Stimulated activated memory B cell treated with anti-CD40 and anti-IgM and Interleukin-4, amounts not matched to agents 10 μg/mL and 1 μg/mL and 100 μg/mL, for 72 hours (primary cell): Measurements from ENCODE around the gene ORC6.
A peak's percentile ranks its signal among the peaks of the same experiment; 100 is the strongest.

ENCODE experiments used
- ATAC-seq: fragments of 150-1000 bp; cut with Tn5 transposase; 2 replicates; pipeline ENCODE4 v1.10.0; 2021
- H3K27ac Mint-ChIP-seq: one replicate; pipeline ENCODE4 v1.8.0; 2022; ENCODE audit warnings: mild to moderate bottlenecking, mixed read lengths
- H3K27me3 Mint-ChIP-seq: one replicate; pipeline ENCODE4 v1.8.0; 2022; ENCODE audit warnings: mixed read lengths
- H3K36me3 Mint-ChIP-seq: one replicate; pipeline ENCODE4 v1.8.0; 2022; ENCODE audit warnings: mixed read lengths
- H3K4me1 Mint-ChIP-seq: one replicate; pipeline ENCODE4 v1.8.0; 2022; ENCODE audit warnings: mixed read lengths
- H3K4me3 Mint-ChIP-seq: one replicate; pipeline ENCODE4 v1.8.0; 2022; ENCODE audit warnings: mild to moderate bottlenecking, moderate library complexity, mixed read lengths
- H3K9me3 Mint-ChIP-seq: one replicate; pipeline ENCODE4 v1.8.0; 2022; ENCODE audit warnings: mixed read lengths

Gene ORC6

DNA sequence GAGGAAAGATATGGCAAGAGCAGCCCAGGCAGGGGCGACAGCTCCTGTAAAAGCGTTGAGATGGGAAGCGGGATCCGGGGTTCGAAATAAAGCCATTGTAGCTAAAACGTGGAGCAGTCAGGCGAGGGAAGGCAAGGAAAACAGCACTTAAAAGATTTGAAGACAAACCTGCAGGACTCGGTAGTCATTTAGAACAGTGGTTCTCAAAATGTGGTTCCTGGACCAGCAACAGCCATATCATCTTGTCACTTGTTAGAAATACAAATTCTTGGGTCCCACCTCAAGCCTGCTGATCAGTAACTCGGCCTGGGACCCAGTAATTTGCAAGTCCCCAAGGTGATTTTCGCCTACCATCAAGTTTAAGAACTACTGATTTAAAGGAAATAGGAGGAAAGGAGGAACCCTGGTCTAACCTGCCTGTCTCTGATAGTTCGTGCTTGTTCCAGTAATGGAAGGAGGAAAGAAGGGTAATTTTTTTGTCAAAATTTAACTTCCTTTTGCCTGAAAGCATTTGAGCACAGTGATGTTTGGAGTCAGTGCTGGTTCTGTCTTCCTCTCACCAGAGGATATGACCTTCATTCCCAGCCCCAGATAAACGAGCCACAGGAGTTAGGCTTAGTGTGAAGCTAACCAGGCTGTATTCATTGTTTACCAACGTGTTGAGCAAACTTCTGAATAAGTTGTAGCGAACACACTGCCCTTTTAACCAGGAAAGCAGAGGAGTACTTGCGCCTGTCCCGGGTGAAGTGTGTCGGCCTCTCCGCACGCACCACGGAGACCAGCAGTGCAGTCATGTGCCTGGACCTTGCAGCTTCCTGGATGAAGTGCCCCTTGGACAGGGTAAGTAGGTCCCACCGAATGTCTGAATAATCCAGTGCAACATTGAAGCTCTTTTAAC, 1.1 kb downstream of the ORC6 start:
- no peaks in the 10 kb centered on the region for H3K27me3 Mint-ChIP-seq
- no peak overlapping the region for H3K4me3 Mint-ChIP-seq
- H3K27ac Mint-ChIP-seq: no peak overlapping the region
- peaks cover 10% of the 10 kb centered on the region for H3K36me3 Mint-ChIP-seq
- ATAC-seq: no peak
- no peaks in the 10 kb centered on the region for H3K9me3 Mint-ChIP-seq
- peaks cover 43% of the 10 kb centered on the region for H3K4me1 Mint-ChIP-seq

DNA sequence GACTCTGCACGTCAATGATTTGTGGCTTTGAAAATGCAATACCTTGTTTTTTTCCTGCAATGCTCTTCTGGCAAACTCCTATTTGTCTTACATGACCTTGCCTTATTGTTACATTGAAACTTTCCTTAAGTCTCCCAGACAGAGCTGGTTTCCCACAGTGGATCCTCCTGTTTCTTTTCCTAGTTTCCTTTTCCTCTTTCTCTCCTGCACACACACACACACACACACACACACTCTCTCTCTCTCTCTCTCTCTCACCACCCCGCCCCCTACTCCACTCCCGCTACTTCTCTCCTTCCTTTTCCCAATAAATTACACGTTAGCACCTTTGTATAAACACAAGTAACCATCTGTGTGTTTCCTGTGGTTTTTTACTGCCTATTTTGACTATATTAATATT, 2.3 kb downstream of the ORC6 start:
- no peak for ATAC-seq
- no peaks in the 10 kb centered on the region for H3K9me3 Mint-ChIP-seq
- peaks cover 21% of the 10 kb centered on the region for H3K36me3 Mint-ChIP-seq
- no peak overlapping the region for H3K4me3 Mint-ChIP-seq
- no peaks in the 10 kb centered on the region for H3K27me3 Mint-ChIP-seq
- H3K4me1 Mint-ChIP-seq: peaks cover 33% of the 10 kb centered on the region
- no peak overlapping the region for H3K27ac Mint-ChIP-seq

DNA sequence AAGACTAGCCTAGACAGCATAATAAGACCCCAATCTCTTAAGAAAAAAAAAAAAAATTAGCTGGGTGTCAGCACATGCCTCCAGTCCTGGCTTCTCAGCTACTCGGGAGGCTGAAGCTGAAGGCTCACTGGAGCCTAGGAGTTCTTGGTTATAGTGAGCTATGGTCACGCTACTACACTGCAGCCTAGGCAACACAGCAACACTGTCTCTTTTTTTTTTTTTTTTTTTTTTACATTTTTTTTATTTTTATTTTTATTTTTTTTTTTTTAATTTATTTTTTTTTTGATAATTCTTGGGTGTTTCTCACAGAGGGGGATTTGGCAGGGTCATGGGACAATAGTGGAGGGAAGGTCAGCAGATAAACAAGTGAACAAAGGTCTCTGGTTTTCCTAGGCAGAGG, 4.1 kb downstream of the ORC6 start:
- Mint-ChIP-seq H3K36me3 (peaks cover 31% of the 10 kb centered on the region), H3K27ac (no peak overlapping the region), H3K4me1 (peaks cover 19% of the 10 kb centered on the region), H3K4me3 (no peak overlapping the region), H3K9me3 (no peaks in the 10 kb centered on the region), H3K27me3 (no peaks in the 10 kb centered on the region)
- ATAC-seq: no peak

DNA sequence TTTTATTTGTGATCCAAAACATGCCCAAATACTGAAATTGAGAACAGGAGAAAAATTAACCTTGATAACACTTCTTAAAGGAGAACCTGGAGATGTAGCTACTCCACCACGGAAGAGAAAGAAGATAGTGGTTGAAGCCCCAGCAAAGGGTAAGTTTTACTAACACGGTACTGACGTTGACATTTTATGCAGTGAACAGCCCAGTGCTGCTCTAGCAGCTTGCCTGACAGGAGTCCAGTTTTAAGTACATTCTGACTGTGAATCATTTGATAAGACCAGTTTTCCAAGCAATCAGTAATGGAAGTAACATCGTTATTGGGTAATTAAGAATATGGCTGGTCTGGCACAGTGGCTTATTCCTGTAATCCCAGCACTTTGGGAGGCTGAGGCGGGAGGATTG, 6.5 kb downstream of the ORC6 start:
- H3K27ac Mint-ChIP-seq: no peak overlapping the region
- peaks cover 35% of the 10 kb centered on the region for H3K36me3 Mint-ChIP-seq
- no peak for ATAC-seq
- H3K9me3 Mint-ChIP-seq: no peaks in the 10 kb centered on the region
- H3K4me1 Mint-ChIP-seq: peaks cover 16% of the 10 kb centered on the region
- H3K4me3 Mint-ChIP-seq: no peak overlapping the region
- H3K27me3 Mint-ChIP-seq: no peaks in the 10 kb centered on the region

DNA sequence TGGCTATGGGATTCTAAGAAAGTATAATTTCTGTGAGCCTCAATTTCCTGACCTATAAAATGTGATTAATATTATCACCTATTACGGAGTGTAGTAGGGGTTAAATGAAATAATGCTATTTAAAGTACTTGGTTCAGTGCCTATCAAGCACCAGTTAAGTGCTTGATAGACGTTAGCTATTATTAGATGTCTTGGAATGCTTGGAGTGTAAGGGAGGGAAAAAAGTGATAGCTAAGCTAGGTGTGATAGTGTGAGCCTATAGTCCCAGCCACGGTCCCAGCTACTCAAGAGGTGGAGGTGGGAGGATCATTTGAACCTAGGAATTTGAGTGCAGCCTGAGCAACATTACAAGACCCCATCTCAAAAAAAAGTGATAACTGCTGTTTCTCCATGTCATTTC, 7.5 kb downstream of the ORC6 start:
- Mint-ChIP-seq H3K27me3 (no peaks in the 10 kb centered on the region), H3K4me1 (peaks cover 6% of the 10 kb centered on the region)

DNA sequence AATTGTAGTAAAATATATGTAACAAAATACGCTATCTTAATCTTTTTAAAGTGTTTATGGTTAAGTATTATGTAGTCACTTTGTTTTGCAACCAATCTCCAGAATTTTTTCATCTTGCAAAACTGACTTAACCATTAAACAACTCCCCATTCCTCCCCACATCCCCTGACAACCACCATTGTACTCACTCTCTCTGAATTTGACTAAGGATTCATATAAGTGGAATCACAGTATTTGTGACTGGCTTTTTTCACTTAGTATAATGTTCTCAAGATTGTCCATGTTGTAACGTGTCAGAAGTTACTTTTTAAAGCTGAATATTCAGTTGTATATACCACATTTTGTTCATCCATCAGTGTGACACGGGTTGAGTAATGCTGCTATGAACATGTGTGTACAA, 10.6 kb downstream of the ORC6 start:
- H3K27me3 Mint-ChIP-seq: no peaks in the 10 kb centered on the region
- no peak overlapping the region for H3K4me3 Mint-ChIP-seq
- no peak for ATAC-seq
- H3K27ac Mint-ChIP-seq: no peak overlapping the region
- no peaks in the 10 kb centered on the region for H3K4me1 Mint-ChIP-seq
- no peaks in the 10 kb centered on the region for H3K9me3 Mint-ChIP-seq
- peaks cover 36% of the 10 kb centered on the region for H3K36me3 Mint-ChIP-seq

More for the DNA sequence above, 7.5 kb downstream of the ORC6 start:
- no peak for ATAC-seq
- Mint-ChIP-seq H3K27ac (no peak overlapping the region), H3K36me3 (peaks cover 35% of the 10 kb centered on the region), H3K9me3 (no peaks in the 10 kb centered on the region), H3K4me3 (no peak overlapping the region)

DNA sequence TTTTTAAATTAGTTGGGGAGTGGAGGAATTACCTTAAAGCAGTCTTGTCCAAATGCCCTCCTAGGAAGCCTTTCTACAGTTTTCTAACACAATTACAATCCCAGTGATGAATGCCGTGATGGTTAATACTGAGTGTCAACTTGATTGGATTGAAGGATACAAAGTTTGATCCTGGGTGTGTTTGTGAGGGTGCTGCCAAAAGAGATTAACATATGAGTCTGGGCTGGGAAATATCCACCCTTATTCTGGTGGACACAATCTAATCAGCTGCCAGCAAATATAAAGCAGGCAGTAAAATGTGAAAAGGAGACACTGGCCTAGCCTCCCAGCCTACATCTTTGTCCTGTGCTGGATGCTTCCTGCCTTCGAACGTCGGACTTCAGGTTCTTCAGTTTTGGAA, 12.2 kb downstream of the ORC6 start:
- Mint-ChIP-seq H3K4me1 (no peaks in the 10 kb centered on the region), H3K36me3 (peaks cover 21% of the 10 kb centered on the region), H3K4me3 (no peak overlapping the region), H3K9me3 (no peaks in the 10 kb centered on the region), H3K27me3 (no peaks in the 10 kb centered on the region), H3K27ac (no peak overlapping the region)
- no peak for ATAC-seq

DNA sequence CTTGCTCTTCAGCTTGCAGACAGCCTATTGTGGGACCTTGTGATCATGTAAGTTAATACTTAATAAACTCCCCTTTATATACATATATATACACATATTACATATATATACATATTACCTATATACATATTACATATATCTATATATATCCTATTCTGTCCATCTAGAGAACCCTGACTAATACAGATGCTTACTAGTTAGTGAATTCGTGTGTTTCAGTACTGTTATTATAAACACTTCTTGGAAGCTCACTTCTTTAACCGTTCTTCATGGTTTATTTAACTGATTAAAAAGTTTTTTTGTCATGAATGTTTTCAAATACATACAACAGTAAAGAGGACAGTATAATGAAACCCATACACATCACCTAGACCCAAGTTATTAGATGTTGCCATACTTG, 12.6 kb downstream of the ORC6 start:
- H3K9me3 Mint-ChIP-seq: no peaks in the 10 kb centered on the region
- no peak overlapping the region for H3K4me3 Mint-ChIP-seq
- H3K36me3 Mint-ChIP-seq: peaks cover 17% of the 10 kb centered on the region
- H3K27me3 Mint-ChIP-seq: no peaks in the 10 kb centered on the region
- no peak for ATAC-seq
- H3K27ac Mint-ChIP-seq: no peak overlapping the region
- no peaks in the 10 kb centered on the region for H3K4me1 Mint-ChIP-seq

DNA sequence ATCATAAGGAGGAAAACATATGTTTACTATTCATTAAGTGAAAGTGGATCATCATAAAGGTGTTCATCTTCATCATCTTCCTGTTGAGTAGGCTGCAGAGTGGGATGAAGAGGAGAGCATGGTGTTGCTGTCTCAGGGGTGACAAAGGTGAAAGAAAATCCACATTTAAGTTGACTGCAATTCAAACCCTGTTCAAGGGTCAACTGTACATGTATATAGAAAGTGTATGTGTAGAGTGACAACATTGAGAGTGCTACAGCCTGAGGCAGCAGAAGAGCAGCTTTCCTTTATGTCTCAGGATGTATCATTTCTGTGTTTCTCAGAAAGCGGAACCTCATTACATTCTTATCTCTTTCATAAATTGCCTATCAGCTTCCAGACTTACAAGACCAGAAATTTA, 17.2 kb downstream of the ORC6 start:
- Mint-ChIP-seq H3K27ac (no peak overlapping the region), H3K4me1 (peaks cover 5% of the 10 kb centered on the region), H3K9me3 (no peaks in the 10 kb centered on the region), H3K36me3 (peaks cover 6% of the 10 kb centered on the region), H3K4me3 (no peak overlapping the region), H3K27me3 (no peaks in the 10 kb centered on the region)
- no peak for ATAC-seq

DNA sequence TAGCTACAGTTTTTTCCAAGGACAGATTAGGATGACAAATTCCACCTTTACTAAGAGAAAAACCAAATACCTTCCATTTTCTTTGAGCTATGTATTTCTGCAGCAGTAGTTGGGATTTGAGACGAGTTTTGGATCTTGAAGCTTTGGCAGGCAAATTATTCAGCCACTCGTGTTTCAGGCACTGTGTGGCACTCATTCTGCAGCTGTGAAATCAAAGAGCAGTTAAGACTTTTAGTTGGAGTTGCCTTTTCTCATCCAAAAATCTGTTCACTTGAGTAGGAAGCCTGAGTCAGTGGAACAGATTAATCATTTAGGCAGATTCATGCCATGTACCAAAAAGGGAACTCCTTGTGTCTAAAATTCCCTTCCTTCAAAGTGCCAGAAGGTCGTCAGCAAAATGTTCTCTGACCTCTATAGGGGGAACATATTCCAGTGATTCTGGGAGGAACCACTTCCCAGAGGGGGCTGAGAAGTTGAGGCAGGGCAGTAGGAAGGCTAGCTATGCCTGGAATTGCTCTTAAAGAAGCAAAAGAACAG, 20.1 kb downstream of the ORC6 start:
- H3K4me1 Mint-ChIP-seq: peaks cover 26% of the 10 kb centered on the region

DNA sequence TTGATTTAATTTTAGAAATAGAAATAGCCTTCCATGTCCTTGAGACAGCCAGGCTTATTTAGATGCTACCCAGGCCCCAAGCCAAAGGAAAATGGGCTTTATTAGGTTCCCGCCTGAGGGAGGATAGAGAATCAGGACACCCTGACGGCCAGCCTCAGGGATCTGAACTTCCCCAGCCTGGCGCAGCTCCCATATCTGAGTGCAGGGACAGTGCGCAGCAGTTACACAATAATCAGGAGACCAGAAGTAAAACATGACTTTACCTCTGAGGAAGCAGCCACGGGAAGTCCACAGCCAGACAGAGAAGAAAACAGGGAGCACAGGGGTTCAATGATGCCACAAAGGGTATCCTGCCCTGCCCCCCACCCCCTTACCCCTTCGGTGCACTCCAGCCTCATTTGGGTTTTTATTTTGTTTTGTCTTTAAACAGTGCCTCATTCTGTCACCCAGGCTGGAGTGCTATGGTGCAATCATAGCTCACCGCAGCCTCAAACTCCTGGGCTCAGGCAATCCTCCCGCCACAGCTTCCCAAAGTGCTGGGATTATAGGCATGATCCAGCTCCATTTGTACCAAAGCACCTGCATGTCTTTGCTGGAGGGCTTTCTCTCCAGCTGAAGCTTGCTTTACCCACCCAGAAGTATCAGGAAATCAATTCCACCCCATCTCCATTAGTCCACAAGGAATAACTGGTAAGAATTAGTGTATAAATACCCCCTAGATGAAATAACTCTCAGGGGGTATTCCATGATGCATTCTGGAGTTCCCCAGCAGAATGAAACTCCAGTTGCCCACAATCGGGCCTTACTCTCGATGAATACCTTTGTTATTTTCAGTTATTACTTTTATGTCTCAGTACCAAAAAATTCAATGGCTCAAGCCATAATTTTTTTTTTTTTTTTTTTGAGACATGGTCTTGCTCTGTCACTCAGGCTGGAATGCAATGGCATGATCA, 21.9 kb downstream of the ORC6 start:
- Mint-ChIP-seq H3K36me3 (no peaks in the 10 kb centered on the region), H3K4me1 (peaks cover 26% of the 10 kb centered on the region), H3K4me3 (no peak overlapping the region), H3K27me3 (no peaks in the 10 kb centered on the region), H3K27ac (no peak overlapping the region), H3K9me3 (no peaks in the 10 kb centered on the region)
- no peak for ATAC-seq

More for the DNA sequence above, 20.1 kb downstream of the ORC6 start:
- ATAC-seq: no peak
- H3K9me3 Mint-ChIP-seq: no peaks in the 10 kb centered on the region
- no peaks in the 10 kb centered on the region for H3K27me3 Mint-ChIP-seq
- no peak overlapping the region for H3K27ac Mint-ChIP-seq
- H3K36me3 Mint-ChIP-seq: no peaks in the 10 kb centered on the region
- H3K4me3 Mint-ChIP-seq: no peak overlapping the region

DNA sequence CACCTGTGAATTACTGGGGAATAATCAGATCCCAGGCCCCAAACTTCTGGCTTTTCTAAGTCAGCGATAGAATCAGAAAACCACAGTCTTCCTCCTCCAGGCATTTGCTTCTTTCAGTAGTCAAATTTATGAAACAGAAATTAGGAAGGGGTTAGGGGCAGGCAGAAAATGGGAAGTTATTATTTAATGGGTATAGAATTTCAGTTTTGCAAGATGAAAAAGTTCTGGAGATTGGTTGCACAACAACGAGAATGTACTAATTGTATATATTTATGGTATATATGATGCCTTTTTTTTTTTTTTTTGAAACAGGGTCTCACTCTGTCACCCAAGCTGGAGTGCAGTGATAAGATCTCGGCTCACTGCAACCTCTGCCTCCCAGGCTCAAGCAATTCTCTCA, 23.5 kb downstream of the ORC6 start:
- no peak overlapping the region for H3K4me3 Mint-ChIP-seq
- ATAC-seq: no peak
- peak overlapping the region; percentile 14 for H3K27ac Mint-ChIP-seq
- no peaks in the 10 kb centered on the region for H3K9me3 Mint-ChIP-seq
- no peaks in the 10 kb centered on the region for H3K27me3 Mint-ChIP-seq
- peaks cover 26% of the 10 kb centered on the region for H3K4me1 Mint-ChIP-seq
- H3K36me3 Mint-ChIP-seq: no peaks in the 10 kb centered on the region

DNA sequence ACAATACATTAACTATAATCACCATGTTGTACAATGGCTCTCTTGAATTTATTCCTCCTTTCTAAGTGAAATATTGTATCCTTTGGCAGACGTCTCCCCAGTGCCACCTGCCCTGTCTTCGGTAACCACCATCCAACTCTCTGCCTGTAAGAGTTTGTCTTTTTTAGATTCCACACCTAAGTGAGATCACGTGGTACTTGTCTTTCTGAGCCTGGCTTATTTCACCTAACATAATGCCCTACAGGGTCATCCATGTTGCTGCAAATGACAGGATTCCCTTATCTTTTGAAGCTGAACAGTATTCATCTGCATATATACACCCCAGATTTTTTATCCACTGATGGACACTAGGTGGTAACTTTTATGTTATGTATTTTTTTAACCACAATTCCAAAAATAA, 24.2 kb downstream of the ORC6 start:
- H3K27me3 Mint-ChIP-seq: no peaks in the 10 kb centered on the region
- H3K9me3 Mint-ChIP-seq: no peaks in the 10 kb centered on the region
- no peak overlapping the region for H3K27ac Mint-ChIP-seq
- no peak for ATAC-seq
- peaks cover 26% of the 10 kb centered on the region for H3K4me1 Mint-ChIP-seq
- no peak overlapping the region for H3K4me3 Mint-ChIP-seq
- no peaks in the 10 kb centered on the region for H3K36me3 Mint-ChIP-seq

DNA sequence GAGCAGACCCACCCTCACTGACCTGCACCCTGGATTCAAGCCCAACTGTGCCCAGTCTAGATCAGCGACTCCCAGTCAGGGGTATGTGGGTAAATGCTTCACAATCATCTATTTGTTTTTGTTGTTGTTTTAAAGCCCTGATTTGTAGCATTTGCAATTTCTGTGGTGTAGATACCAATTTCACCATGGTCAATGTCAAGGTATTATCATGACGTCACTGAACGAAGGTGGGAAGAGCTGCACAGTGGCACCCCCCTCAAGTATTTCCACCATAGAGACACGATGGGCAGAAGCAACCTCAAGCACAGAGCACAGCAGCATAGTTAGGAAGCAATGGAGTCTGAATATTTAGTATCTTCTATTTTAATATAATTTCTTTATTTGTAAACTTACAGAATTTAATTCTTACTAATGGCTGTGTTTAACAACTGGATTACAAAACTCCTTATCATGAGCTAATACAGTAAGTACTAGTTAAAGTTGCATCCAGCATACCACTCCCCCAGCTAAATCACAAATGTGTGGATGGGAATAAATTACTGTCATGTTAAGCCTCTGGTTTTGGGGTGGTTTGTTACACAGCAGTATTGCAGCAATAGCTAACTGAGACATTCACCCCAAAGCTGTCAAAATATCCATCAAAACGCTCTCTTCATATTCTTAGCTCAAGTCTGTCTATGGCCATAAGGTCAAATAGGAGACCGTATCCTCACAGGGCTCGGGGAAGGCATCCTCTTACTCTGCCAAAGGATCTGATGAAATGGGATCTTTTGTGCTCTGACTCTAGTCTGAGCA, 25.5 kb downstream of the ORC6 start:
- Mint-ChIP-seq H3K36me3 (no peaks in the 10 kb centered on the region), H3K27me3 (no peaks in the 10 kb centered on the region), H3K4me1 (peaks cover 26% of the 10 kb centered on the region), H3K9me3 (no peaks in the 10 kb centered on the region), H3K27ac (no peak overlapping the region), H3K4me3 (no peak overlapping the region)
- no peak for ATAC-seq
